Parathyroid adenoma (tissue), 2 donors: ENCODE results near the gene TENT4B.

Experiments
- H2AFZ ChIP-seq: fragments of 300-600 bp; sonication (generic); one replicate; pipeline ENCODE4 v1.7.0; 2017; ENCODE audit warnings: antibody characterized with exemption, mild to moderate bottlenecking
- H3K27ac ChIP-seq: fragments of 300-600 bp; sonication (generic); one replicate; pipeline ENCODE4 v1.7.0; 2017
- H3K27me3 ChIP-seq: fragments of 300-600 bp; sonication (generic); one replicate; pipeline ENCODE4 v1.7.0; 2017; ENCODE audit warnings: low read length; ENCODE audit not compliant: control insufficient read depth, insufficient read depth
- H3K36me3 ChIP-seq: fragments of 300-600 bp; sonication (generic); one replicate; pipeline ENCODE4 v1.7.0; 2017; ENCODE audit warnings: low read length; ENCODE audit not compliant: control insufficient read depth, insufficient read depth
- H3K4me1 ChIP-seq: fragments of 300-600 bp; sonication (generic); one replicate; pipeline ENCODE4 v1.7.0; 2017; ENCODE audit warnings: control low read depth
- H3K4me2 ChIP-seq: fragments of 300-600 bp; sonication (generic); one replicate; pipeline ENCODE4 v1.7.0; 2017; ENCODE audit warnings: low read length
- H3K4me3 ChIP-seq: fragments of 300-600 bp; sonication (generic); one replicate; pipeline ENCODE4 v1.7.0; 2017; ENCODE audit warnings: low read depth, low read length
- H3K79me2 ChIP-seq: fragments of 300-600 bp; sonication (generic); one replicate; pipeline ENCODE4 v1.7.0; 2017; ENCODE audit warnings: control low read depth
- H3K9ac ChIP-seq: fragments of 300-600 bp; sonication (generic); one replicate; pipeline ENCODE4 v1.7.0; 2017; ENCODE audit warnings: mild to moderate bottlenecking
- H3K9me3 ChIP-seq: fragments of 300-600 bp; sonication (generic); one replicate; pipeline ENCODE4 v1.7.0; 2017; ENCODE audit warnings: low read length; ENCODE audit not compliant: control insufficient read depth
- CTCF ChIP-seq: fragments of 300-600 bp; sonication (generic); IDR thresholded peaks from one replicate; pipeline ENCODE4 v1.7.0; 2017; ENCODE audit warnings: antibody characterized with exemption, mild to moderate bottlenecking
- donor health status: primary hyperparathyroidism.

The TENT4B gene

GRCh38 chr16:50261707-50262235 lies 108.7 kb downstream of the TENT4B start:
- Histone ChIP-seq H3K27me3 (no peaks in the 10 kb centered on the region), H3K4me1 (no peaks in the 10 kb centered on the region), H3K9ac (no peak overlapping the region), H3K36me3 (no peaks in the 10 kb centered on the region), H3K4me3 (no peak overlapping the region), H2AFZ (no peak overlapping the region), H3K79me2 (no peaks in the 10 kb centered on the region), H3K4me2 (no peak overlapping the region), H3K9me3 (no peaks in the 10 kb centered on the region), H3K27ac (no peak overlapping the region)
- TF ChIP-seq CTCF, result no peak

GRCh38 chr16:50263060-50263909 lies 110.2 kb downstream of the TENT4B start:
- no peak overlapping the region for H3K4me3 ChIP-seq
- H3K4me1 ChIP-seq, result no peaks in the 10 kb centered on the region
- no peak overlapping the region for H2AFZ ChIP-seq
- no peaks in the 10 kb centered on the region for H3K27me3 ChIP-seq
- H3K9me3 ChIP-seq, result no peaks in the 10 kb centered on the region
- H3K4me2 ChIP-seq, result no peak overlapping the region
- H3K27ac ChIP-seq, result no peak overlapping the region
- H3K9ac ChIP-seq, result no peak overlapping the region
- TF ChIP-seq CTCF, result no peak
- H3K36me3 ChIP-seq, result no peaks in the 10 kb centered on the region
- no peaks in the 10 kb centered on the region for H3K79me2 ChIP-seq

GRCh38 chr16:50263940-50264929 lies 111.1 kb downstream of the TENT4B start:
- Histone ChIP-seq H3K27me3 (no peaks in the 10 kb centered on the region), H3K4me1 (no peaks in the 10 kb centered on the region), H3K9me3 (no peaks in the 10 kb centered on the region), H3K4me2 (no peak overlapping the region), H3K36me3 (no peaks in the 10 kb centered on the region), H3K4me3 (no peak overlapping the region), H3K79me2 (no peaks in the 10 kb centered on the region), H3K27ac (no peak overlapping the region), H2AFZ (no peak overlapping the region), H3K9ac (no peak overlapping the region)
- no peak for TF ChIP-seq CTCF

GRCh38 chr16:50265260-50265659 lies 112.2 kb downstream of the TENT4B start:
- H2AFZ ChIP-seq, result no peak overlapping the region

More at GRCh38 chr16:50265260-50265659, 112.2 kb downstream of the TENT4B start:
- no peak overlapping the region for H3K9ac ChIP-seq
- H3K4me1 ChIP-seq, result no peaks in the 10 kb centered on the region
- H3K27ac ChIP-seq, result no peak overlapping the region
- H3K79me2 ChIP-seq, result no peaks in the 10 kb centered on the region
- no peaks in the 10 kb centered on the region for H3K9me3 ChIP-seq
- H3K36me3 ChIP-seq, result no peaks in the 10 kb centered on the region
- no peak for TF ChIP-seq CTCF
- H3K4me3 ChIP-seq, result no peak overlapping the region
- no peaks in the 10 kb centered on the region for H3K27me3 ChIP-seq
- no peak overlapping the region for H3K4me2 ChIP-seq
